ENCODE data around the gene SLC11A2. TPM values are rescaled to one million over a fixed set of nuclear protein-coding genes. Genes with fewer than 3 reads are reported as not detected.
"Not testable (repeated sequence)": the region's sequence is repeated elsewhere in the genome, so short reads cannot be mapped to it uniquely, and the experiment has no call there.

SLC11A2 gene
- polyA plus RNA-seq, 4 donors = 43.7 to 58.6 (median 53.0) TPM

DNA sequence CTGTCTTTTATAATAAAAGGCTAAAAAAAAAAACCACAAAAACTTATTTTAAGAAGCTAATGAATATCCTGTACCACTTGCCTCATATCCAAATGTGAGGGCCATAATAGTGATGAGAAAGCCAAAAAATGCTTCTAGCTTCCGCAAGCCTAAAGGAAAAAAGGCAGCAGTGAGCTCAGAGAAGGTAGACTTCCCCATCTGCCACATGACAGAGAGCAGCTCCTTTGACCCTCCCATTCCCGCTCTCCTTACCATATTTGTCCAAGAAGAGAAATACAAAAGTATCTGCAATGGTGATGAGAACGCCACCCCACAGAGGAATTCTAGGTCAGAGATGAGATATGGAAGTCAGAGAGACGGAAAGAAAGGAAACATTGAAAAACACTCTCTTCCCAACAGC, 27.1 kb downstream of the SLC11A2 start:
- no peak for DNase-seq (ENCODE audit: low read depth in 4 of 4, low spot score in 3 of 4)

DNA sequence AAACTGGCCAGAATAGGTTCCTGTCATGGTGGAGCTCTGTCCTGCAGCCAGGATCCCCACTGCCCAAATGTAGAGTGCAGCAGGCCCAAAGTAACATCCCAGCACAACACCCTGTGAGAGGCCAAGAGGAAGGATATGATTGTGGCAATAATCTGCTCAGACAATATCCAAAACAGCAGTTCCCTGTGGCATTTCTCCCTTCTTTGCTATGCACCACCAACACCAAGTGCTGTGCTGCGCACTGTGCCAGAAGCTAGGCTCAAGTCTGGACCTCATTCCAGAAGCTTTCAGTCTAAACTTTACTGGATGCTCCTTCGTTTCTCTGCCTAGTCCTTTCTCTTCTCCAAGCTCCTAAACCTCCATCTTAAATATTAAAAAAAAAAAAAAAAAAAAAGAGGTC, 33.4 kb downstream of the SLC11A2 start:
- DNase-seq (ENCODE audit: low read depth in 4 of 4, low spot score in 3 of 4) = no peak

DNA sequence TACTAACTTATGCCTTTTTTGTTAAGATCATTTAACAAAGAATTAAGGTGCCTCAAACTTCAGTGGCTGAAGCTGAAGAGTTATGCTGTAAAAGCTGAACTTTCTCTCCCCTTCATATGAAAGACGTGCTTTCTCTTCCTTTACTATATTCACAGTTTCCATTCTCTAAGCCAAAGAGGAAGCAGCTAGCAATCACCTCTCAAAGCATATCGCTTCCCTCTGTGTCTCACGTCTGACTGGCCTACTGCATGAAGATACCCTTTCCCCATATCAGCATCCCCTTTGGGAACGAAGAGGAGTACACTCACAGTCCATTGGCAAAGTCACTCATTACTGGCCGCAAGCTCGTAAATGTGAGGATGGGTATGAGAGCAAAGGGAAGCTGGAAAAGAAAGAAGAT, 34.9 kb downstream of the SLC11A2 start:
- no peak for DNase-seq (ENCODE audit: low read depth in 4 of 4, low spot score in 3 of 4)

DNA sequence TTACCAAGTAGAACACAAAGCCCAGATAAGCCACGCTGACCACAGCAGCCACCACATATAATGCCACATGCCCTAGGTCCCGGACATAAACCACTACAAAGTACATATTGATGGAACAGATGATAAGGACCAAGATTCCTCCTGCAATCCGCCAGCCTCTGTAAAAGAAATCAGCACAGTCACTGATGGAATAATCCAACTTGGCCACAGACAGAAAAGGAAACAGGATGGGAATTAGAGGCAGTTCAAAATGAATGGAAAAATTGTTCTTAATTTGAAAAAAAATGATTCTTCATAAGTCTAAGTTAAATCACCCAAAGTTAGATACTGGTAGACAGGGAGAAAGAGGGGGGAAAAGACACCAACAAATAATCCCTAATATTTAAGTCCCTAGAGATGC, 35.4 kb downstream of the SLC11A2 start:
- no peak for DNase-seq (ENCODE audit: low read depth in 4 of 4, low spot score in 3 of 4)

DNA sequence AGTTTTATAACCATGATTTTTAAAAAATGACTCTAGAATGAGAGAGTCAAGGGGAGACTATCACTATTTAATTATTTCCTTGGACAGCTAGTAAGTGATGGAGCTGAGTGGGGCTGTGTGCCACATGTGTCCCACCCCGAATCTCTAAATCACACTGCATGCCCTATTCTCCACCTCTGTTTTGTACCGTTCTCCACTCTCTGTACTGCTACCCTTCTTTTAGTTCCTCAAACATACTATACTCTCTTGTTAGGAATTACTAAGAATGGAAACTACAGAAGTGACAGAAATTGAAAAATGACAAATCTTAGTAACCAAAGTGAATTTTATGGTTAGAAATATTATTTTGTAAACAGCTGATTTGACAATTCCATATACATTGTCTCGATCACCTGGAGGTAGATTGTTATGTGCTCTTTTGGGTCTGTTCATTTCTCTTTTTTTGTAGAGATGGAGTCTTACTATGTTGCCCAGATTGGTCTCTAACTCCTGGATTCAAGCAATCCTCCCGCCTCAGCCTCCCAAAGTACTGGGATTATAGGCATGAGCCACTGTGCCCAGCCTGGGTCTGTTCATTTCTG, 35.9 kb downstream of the SLC11A2 start:
- no peak for DNase-seq (ENCODE audit: low read depth in 4 of 4, low spot score in 3 of 4)

DNA sequence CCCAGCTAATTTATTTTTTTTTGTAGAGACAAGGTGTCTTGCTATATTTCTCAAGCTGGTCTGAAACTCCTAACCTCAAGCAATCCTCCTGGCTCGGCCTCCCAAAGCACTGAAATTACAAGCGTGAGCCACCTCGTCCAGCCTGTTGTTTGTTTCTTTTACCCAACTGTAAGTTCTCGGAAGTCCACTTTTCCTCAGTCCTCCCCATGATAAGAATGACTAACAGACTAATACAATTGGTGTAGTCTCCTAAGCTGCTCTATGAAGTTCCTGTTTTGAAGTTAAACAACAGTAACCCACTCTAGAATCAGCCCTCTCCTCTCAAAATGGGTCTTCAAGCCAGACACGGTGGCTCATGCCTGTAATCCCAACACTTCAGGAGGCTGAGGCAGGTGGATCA, 37.3 kb downstream of the SLC11A2 start:
- no peak for DNase-seq (ENCODE audit: low read depth in 4 of 4, low spot score in 3 of 4)

DNA sequence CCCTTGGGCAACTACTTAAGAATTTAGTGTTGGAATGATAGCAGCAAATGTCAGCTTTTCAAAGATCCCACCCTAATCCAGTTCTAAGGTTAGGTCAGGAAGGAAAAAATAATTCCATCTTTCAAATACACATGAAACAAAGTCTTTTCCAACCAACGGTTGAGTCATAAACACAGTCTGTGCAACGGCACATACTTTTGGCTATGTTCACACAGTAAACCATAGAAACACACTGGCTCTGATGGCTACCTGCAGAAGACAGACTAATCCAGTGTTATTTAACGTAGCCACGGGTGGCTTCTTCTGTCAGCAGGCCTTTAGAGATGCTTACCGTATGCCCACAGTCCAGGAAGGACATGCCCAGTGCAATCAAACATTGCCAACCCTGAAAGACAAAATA, 38.1 kb downstream of the SLC11A2 start:
- no peak for DNase-seq (ENCODE audit: low read depth in 4 of 4, low spot score in 3 of 4)

DNA sequence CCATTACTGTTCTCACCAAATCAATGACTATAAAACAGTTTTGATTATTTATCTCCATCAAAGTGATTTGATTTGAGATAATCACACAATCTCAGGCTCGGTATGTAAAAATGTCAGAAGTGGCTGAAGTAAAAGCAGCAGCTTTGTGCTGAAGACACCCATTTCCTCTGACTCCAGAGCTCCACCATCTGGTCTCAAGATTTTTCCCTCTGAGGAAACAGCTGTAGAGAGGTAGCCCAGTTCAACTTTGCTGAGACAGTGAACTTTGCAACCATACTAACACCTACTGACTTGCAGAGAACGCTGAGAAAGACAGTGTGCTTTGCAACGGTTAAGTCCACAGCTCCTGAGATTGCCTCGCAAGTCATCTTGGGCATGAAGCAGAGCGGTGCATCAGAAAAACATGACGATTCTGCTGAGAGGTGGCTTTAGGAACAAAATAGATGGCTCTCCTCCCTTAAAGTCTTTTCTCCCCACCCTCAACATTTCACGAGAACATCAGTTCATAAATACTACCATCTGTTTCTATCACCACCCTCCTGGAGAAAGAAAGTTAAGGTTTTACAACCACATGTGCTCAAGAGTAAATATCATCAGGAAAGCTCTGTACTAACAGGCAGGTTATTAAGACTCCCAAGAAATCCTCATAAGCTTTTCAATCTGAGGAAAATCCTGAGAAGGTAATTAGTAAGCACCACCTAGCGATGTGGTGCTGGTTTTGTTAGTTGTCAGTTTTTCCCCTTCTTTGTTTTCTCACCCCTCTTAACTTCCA, 39.0 kb downstream of the SLC11A2 start:
- peak; percentile 18 to 47 (median 36) for DNase-seq (ENCODE audit: low read depth in 4 of 4, low spot score in 3 of 4)

DNA sequence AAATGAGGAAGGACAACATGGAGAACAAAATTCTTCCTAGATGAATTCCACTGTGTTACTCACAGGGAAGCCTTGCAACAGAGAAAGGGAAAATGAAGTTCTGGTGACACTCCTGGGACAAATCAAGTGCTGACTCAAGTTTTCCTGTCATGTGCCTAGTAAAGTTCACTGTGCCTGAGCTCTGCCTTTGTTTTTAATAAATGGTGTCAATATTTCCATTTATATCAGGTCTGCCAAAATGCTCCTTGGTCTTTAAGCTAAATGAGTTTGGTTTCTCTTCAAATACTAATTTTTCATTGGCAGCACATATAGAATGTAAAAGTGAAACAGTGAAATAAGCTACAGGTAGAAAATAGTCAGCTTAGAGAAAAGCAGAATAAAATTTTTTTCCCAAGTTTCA, 40.9 kb downstream of the SLC11A2 start:
- no peak for DNase-seq (ENCODE audit: low read depth in 4 of 4, low spot score in 3 of 4)

DNA sequence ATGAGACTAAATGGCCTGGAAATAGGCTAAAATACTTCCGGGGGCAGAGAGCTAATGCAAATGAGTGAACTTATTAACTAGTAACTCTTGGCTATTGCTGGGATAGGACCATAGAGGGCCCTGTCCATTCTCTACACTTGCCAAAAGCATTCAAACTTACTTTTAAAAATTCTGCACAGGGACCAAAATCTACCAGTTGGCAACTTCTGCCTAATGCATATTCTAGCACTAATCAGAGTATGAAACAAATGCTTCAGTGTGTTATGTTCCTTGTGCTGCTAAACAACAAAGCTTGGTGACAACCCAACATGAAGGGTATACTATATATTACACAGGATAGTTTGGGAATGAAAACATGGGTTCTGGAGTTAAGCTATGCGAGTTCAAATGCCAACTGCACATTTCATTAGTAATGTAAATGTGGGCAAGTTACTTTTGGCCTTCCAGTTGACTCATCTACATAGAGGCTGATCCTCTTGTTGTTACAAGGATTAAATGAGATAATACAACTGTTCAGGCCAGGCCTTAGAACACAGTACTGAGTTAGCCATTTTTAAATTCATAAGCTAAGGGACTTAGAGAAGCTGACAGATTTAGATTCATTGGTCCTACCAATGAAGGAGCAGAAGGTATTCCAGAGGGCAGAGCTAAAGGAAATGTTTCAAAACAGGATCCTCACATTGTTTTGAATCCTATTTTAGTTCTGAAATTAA, 41.4 kb downstream of the SLC11A2 start:
- DNase-seq (ENCODE audit: low read depth in 4 of 4, low spot score in 3 of 4) = no peak

DNA sequence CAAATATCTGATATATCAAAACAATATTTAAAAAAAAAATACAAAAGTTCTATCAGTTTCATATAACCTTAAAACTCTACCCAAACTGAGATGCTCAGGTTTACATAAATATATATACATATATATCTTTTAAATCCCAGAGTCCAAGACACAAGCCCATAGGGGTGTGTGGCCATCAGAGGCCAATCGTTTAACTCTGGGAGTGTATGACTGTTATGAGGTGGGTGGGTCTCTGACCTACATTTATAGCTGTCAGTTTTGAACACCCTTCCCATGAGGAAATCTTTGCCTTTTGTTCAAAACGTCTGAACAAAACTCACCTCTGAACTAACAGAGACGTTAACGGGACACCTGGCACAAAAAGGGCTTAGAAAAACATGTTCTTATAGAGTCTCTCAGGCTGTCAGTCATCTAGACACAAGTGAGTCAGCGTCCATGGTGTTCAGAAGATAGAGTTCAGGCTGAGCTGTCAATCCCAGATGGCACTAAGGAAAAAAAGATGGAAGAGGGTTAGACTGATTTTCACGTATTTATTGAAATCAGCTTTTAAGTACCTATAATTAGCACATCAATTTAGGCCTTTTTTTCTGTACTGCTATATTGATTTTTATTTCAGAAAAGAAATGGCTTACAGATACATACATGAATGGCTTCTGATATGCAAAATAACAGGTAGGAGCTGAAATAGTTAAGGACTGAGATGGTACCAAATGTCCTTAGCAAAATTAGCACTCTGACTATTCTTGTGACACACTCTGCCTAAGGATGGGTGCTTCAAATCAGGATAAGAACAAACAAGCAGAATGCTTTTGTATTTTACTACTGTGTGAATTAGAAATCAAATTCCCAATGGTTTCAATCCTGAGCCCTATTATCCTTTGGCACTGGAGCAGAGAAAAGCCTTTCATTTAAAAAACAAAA, 44.6 kb downstream of the SLC11A2 start:
- no peak for DNase-seq (ENCODE audit: low read depth in 4 of 4, low spot score in 3 of 4)

DNA sequence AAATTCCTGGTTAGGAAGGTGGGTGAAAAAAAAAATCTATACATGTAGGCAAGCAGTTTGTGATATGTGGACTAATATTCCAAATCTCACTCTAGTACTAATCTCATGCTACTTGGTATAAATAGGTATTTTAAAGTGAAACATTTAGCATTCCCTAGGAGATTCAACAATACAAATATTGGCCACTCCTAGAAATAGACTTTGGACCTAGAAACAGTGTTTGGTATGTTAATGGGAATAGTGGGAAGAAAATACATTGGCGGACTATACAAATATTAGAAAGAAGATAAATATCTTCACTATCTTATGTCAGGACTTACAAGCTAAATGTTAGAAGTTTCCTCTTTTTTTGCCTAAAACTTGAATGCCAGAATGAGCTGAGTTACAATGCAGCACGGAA, 45.6 kb downstream of the SLC11A2 start:
- DNase-seq (ENCODE audit: low read depth in 4 of 4, low spot score in 3 of 4) = no peak

DNA sequence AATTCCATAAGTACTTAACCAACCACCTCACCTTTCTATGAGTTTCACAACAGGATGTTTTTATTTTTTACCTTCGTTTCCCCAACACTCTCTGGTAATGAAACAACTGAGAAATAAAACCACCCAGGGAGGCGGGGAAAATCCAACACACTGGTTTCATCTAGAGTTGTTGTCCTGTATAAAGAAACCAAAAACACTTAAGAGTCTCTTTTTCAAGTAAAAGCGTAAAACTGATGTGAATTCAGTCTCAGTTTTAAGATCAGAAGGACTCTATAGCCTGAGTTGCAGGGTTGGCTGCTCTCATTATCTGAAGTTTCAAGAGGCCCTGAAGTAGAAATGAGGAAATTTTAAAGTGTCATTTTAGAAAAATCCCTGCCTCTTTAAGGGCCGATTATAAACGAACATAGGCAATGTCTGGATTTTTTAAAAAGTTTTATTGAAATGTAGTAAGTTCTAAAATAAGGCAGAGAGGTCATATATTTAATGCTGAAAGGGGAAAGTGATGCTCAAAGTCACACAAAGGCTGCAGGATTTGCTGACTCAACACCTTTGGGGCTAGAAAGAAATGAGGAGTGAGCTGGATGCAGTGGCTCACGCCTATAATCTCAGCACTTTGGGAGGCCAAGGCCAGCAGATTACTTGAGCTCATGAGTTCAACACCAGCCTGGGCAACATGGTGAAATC, 46.7 kb downstream of the SLC11A2 start:
- DNase-seq (ENCODE audit: low read depth in 4 of 4, low spot score in 3 of 4) = no peak

DNA sequence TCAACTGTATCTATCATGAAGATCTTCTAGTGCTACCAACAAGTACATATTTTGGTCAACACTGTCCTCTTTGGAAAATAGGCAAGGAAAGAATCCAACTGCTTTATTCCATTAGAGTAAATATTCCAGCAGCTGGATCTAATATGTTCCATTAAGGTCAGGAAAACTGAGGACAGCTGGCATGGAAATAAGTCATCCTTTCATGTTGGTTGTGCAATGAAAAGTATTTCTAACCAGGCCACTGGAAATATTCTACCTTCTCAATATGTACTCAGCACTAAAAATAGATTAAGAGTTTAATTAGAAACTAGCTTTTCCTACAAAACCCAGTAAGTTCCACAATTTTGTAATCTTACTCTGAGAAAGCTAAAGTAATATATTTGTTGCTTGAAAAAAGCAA, 54.2 kb downstream of the SLC11A2 start:
- no peak for DNase-seq (ENCODE audit: low read depth in 4 of 4, low spot score in 3 of 4)

DNA sequence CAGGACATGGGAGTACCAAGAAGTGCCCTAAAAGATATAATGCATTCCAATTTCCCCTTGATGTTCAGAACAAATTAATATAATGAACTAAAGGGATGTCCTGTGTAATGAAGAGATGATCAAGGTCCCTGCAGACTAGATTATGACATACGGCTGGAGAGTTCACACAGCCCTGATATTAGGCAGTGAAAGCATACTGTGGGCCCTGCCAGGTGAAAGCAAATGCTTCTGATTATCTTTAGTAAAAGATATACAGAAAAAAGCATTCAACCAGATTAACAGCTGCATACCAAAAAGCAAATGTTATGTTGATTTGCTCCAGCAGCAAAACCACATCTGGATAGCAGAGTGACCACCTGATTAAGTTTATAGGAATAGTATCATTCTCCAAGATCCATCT, 61.8 kb downstream of the SLC11A2 start:
- no peak for DNase-seq (ENCODE audit: low read depth in 4 of 4, low spot score in 3 of 4)

DNA sequence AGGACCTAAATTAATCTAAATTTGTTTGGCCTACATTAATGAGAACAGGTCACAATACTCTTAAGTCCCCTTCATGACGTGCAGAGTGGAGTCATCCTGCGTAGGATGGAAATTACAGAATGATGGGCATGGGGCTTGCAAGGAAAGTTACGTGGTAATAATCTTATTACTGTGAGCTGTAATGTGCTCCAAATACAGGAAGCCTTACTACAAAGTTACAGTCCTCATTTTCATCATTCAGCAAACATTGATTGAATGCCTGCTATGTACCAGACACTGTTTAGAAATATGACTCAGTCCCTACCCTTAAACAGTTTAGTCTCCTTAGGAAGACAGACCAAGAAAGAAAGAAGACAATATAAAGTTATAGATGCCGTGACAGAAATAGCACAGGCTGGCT, 64.5 kb downstream of the SLC11A2 start:
- no peak for DNase-seq (ENCODE audit: low read depth in 4 of 4, low spot score in 3 of 4)

DNA sequence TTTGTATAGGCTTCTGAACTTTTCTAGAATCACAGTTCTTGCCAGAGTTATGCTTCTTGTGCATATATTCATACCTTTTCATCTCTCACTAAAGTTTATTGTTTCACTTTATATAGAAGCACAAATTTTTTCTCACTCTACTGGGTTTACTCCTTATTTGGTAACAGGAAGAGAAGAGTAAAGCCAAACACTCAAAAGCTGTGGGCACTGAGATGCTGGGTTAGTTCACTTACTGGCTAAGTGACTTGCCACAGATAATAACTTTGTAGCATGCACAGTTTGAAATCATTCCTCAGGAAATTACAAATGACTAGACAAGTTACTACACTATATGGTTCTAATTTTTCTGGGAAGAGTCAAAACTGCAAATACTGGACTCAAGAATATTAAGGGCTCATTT, 66.1 kb downstream of the SLC11A2 start:
- no peak for DNase-seq (ENCODE audit: low read depth in 4 of 4, low spot score in 3 of 4)

DNA sequence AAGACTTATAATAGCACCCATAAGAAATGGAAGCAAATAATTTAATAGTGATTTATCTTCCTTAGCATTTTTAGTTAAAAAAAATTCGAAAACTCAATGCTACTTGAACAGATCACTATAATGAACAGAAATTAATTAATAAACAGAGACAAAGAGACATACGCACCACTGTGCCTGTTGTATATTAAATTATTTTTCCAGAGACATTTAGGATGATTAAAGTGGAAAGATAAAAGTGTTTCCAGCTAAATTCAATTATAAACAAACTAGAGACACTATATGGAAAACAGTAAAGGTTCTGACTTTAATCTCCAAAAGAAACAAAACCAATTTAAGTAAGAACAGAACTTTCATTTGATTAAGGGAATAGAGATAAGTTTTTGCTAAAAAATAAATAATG, 70.5 kb downstream of the SLC11A2 start:
- DNase-seq (ENCODE audit: low read depth in 4 of 4, low spot score in 3 of 4) = no peak

DNA sequence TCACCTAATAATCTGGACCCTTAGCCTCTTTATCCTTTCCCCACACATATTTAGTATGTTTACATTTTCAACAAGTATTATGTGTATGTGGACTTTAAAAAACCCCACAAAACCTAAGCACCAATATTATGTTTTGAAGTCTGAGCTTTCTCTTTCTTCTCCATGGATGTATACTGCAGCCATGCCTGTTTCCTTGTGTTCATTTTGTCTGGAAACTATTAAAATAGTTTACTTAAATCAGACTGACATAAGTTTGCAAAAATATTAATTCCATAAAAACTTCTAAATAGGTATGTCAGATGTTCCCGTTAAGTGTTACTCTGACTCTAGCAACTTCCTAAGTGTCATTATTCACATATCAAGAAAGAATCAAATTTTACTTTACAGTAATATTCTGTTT, 70.9 kb downstream of the SLC11A2 start:
- no peak for DNase-seq (ENCODE audit: low read depth in 4 of 4, low spot score in 3 of 4)

DNA sequence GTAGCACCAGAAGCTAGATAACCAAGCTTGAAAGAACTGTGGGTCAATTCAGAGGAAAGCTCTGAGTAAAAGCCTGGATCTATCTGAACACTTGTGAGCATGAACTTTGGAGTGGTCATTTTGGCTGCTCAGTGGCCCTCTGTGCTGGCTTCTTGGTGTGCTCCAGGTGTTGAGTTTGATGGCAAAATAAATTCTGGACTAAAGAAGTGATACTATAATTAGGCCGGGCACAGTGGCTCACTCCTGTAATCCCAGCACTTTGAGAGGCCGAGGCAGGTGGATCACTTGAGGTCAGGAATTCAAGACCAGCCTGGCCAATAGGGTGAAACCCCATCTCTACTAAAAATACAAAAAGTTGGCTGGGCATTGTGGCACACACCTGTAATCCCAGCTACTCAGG, 71.4 kb downstream of the SLC11A2 start:
- not testable (repeated sequence) for DNase-seq (ENCODE audit: low read depth in 4 of 4, low spot score in 3 of 4)
